ENCODE data around the gene CSMD2.

CSMD2 gene

GRCh38 chr1:33466159-33466558 lies 698.9 kb downstream of the CSMD2 start:
- no peak for TF ChIP-seq TCF4 (CRISPR knock-in tag; IDR thresholded peaks at IDR 0.05; ENCODE audit: borderline replicate concordance)
- TF ChIP-seq RARB (CRISPR knock-in tag; IDR thresholded peaks at IDR 0.05): no peak
- no peak for ATAC-seq

GRCh38 chr1:33465316-33465715 lies 699.7 kb downstream of the CSMD2 start:
- no peak for ATAC-seq
- no peak for TF ChIP-seq GLIS3 (CRISPR knock-in tag; IDR thresholded peaks at IDR 0.05)
- no peak for TF ChIP-seq ESRRG (CRISPR knock-in tag; IDR thresholded peaks at IDR 0.05)
- no peak for TF ChIP-seq ZC3H10 (CRISPR knock-in tag; IDR thresholded peaks at IDR 0.05)
- TF ChIP-seq ZNF565 (CRISPR knock-in tag; conservative IDR thresholded peaks at IDR 0.05; ENCODE audit: low read depth): no peak
- no peak for TF ChIP-seq CSDC2 (CRISPR knock-in tag; IDR thresholded peaks at IDR 0.05)
- TF ChIP-seq ZNF70 (CRISPR knock-in tag; IDR thresholded peaks at IDR 0.05): no peak
- no peak for TF ChIP-seq ARNTL (CRISPR knock-in tag; IDR thresholded peaks at IDR 0.05; ENCODE audit: borderline replicate concordance, low read depth)
- no peak for TF ChIP-seq ZNF8 (CRISPR knock-in tag; IDR thresholded peaks at IDR 0.05)
- no peak for TF ChIP-seq PATZ1 (CRISPR knock-in tag; IDR thresholded peaks at IDR 0.05; ENCODE audit: borderline replicate concordance)
- TF ChIP-seq POU6F1 (CRISPR knock-in tag; IDR thresholded peaks at IDR 0.05; ENCODE audit: borderline replicate concordance, low read depth): no peak
- no peak for TF ChIP-seq TSHZ2 (CRISPR knock-in tag; IDR thresholded peaks at IDR 0.05)
- no peak for TF ChIP-seq PPARA (CRISPR knock-in tag; IDR thresholded peaks at IDR 0.05; ENCODE audit: borderline replicate concordance)
- TF ChIP-seq RARB (CRISPR knock-in tag; IDR thresholded peaks at IDR 0.05): no peak

- TF ChIP-seq CSDC2 (CRISPR knock-in tag; IDR thresholded peaks at IDR 0.05) (no peak), RARB (CRISPR knock-in tag; IDR thresholded peaks at IDR 0.05) (no peak), ZNF8 (CRISPR knock-in tag; IDR thresholded peaks at IDR 0.05) (no peak), ZFP30 (CRISPR knock-in tag; IDR thresholded peaks at IDR 0.05) (no peak), ZNF70 (CRISPR knock-in tag; IDR thresholded peaks at IDR 0.05) (no peak), TCF4 (CRISPR knock-in tag; IDR thresholded peaks at IDR 0.05; ENCODE audit: borderline replicate concordance) (no peak), TOX (CRISPR knock-in tag; IDR thresholded peaks at IDR 0.05; ENCODE audit: borderline replicate concordance) (no peak), ESRRG (CRISPR knock-in tag; IDR thresholded peaks at IDR 0.05) (no peak), GLIS3 (CRISPR knock-in tag; IDR thresholded peaks at IDR 0.05) (no peak), ARNTL (CRISPR knock-in tag; IDR thresholded peaks at IDR 0.05; ENCODE audit: borderline replicate concordance, low read depth) (no peak)
- ATAC-seq: no peak
These were observed 700.5 kb downstream of the CSMD2 start for GRCh38 chr1:33464552-33464951.

Measured in SK-N-SH treated with all-trans-retinoic acid at 6 μM for 48 hours (cell line).